NB4 (cell line): ENCODE measurements around the gene ABCC10.
"Not testable (repeated sequence)": the region's sequence is repeated elsewhere in the genome, so short reads cannot be mapped to it uniquely, and the experiment has no call there.

Experiments
- DNase-seq: peaks from one replicate; pipeline ENCODE4 v3.0.0; 2010; ENCODE audit warnings: low read depth
- H3K4me3 ChIP-seq: one replicate; pipeline ENCODE4 v1.5.1; 2011; ENCODE audit warnings: mild to moderate bottlenecking, low read depth, low read length, moderate library complexity
- CTCF ChIP-seq: IDR thresholded peaks from one replicate; pipeline ENCODE4 v1.5.1; 2012; ENCODE audit warnings: low read depth, low read length
- MAX ChIP-seq: IDR thresholded peaks from 2 replicates; pipeline ENCODE4 v1.6.1; 2011; ENCODE audit warnings: low read depth, low read length
- MYC ChIP-seq: IDR thresholded peaks from 2 replicates; pipeline ENCODE4 v1.6.1; 2011; ENCODE audit warnings: low read depth, low read length
- POLR2A ChIP-seq: IDR thresholded peaks from 2 replicates; pipeline ENCODE4 v1.6.1; 2011; ENCODE audit warnings: mild to moderate bottlenecking; ENCODE audit not compliant: insufficient read length; ENCODE audit errors: extremely low read depth

The ABCC10 gene

DNA sequence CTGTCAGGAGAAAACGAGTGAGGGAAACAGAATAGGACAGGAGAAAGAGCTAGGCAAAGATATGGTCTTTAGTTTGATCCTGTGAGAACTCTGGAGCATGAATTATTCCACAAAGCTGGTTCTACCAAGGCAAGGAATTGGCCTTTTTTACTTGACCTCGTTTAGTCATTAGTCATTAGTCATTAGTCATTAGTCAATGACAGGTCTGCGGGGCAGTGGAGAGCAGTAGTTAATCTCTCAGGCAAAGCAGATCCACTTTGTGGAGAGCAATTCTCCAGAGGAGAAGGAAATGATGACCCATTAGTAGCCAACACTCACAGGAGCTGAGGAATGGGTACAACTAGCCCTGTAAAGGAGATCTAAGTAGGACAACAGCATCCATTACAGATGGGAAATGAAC, 22.0 kb upstream of the ABCC10 start:
- H3K4me3 ChIP-seq: no peak overlapping the region
- no peak for DNase-seq
- TF ChIP-seq POLR2A: no peak
- no peak for TF ChIP-seq MYC

DNA sequence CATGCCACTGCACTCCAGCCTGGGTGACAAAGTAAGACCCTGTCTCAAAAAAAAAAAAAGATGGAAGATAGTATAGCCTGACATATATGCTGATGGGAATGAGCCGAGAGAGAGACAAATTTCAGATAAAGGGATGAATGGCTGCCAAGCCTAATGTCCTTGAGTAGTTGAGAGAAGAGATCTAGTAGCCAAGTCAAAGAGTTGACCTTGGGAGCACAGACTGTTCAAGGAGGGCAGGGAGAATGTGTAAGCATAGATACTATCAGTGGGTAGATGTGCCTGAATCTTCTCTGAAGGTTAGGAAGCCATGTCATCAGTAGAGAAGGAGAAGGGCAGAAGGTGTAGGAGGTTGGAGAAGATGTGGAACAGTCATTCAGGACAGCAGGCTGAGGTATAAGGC, 20.0 kb upstream of the ABCC10 start:
- TF ChIP-seq CTCF (no peak), MAX (no peak), POLR2A (no peak), MYC (no peak)
- H3K4me3 ChIP-seq: no peak overlapping the region
- no peak for DNase-seq

DNA sequence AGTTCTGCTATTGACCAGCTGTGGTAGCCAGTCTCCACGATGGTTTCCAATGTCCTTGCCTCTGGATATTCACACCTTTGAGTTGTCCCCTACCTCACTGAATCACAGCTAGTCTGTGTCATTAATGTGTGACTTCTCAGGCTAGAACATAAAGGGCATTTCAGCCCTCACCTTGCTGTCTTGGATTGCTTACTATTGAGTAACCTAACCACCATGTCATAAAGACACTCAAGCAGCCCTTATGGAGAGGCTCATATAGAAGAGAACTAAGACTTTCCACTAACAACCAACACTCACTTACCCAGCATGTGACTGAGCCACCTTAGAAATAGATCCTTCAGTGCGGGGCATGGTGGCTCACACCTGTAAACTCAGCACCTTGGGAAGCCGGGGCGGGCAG, 19.1 kb upstream of the ABCC10 start:
- no peak overlapping the region for H3K4me3 ChIP-seq
- TF ChIP-seq POLR2A: no peak
- TF ChIP-seq MYC: no peak
- no peak for TF ChIP-seq CTCF
- TF ChIP-seq MAX: no peak
- no peak for DNase-seq

- not testable (repeated sequence) for DNase-seq, H3K4me3 ChIP-seq
Observed at GRCh38 chr6:43410776-43411175, 16.6 kb upstream of the ABCC10 start.

DNA sequence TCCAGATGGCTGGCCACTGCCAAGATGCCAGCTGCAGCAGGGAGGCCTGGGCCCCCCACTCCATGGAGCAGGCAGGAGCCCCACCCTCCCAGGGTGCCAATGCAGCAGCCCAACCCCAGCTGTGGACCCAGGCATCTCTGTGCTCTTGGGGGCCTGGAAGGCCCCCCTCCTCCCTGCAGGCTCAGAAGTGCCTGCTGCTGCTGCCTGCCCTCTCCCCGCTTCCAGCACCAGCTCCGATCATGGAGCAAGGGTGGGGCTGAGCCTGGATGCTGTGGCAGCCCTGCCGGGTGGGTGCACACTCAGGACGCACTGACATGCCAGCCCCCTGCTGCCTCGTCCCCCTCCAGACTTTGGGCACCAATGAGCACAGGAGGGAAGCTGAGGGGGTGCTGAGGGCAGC, 14.8 kb upstream of the ABCC10 start:
- no peak for TF ChIP-seq MYC
- TF ChIP-seq MAX: no peak
- TF ChIP-seq CTCF: no peak
- no peak for TF ChIP-seq POLR2A
- no peak for DNase-seq
- no peak overlapping the region for H3K4me3 ChIP-seq

DNA sequence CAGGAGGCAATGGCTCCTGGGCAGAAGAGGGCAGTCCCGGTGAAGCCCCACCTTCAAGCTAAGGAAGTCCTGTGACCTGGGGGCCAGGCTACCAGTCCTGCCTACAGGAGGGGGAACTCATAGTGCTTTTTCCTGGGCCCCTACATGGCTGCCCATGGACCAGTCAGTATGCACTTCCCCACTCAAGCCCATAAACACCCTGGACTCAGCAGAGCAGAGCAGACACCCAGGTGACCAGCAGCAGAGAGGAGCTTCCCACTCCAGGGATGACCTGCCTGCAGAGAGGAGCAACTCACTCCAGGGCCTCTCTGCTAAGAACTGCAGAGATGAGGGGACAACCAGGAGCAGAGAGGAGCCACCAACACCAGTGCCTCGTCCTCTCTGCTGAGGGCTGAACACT, 14.3 kb upstream of the ABCC10 start:
- H3K4me3 ChIP-seq: no peak overlapping the region
- DNase-seq: no peak
- TF ChIP-seq MYC: no peak
- no peak for TF ChIP-seq MAX
- no peak for TF ChIP-seq CTCF
- no peak for TF ChIP-seq POLR2A

- H3K4me3 ChIP-seq, DNase-seq: not testable (repeated sequence)
Observed at GRCh38 chr6:43415275-43415674, 12.1 kb upstream of the ABCC10 start.

DNA sequence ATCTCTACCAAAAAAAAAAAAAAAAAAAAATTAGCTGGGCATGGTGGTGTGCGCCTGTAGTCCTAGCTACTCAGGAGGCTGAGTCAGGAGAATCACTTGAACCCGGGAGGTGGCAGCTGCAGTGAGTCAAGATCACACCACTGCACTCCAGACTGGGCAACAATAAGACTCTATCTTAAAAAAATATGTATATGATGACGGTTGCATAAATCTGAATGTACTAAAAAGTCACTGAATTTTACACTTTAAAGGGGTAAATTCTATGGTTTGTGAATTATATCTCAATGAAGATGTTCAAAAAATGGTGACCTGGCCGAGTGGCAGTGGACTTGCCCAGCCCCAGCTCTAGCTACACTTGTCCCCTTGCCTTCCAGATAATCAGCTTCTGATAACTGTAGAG, 10.4 kb upstream of the ABCC10 start:
- no peak overlapping the region for H3K4me3 ChIP-seq
- TF ChIP-seq MYC (no peak), POLR2A (no peak), CTCF (no peak), MAX (no peak)

More for the DNA sequence above, 10.4 kb upstream of the ABCC10 start:
- no peak for DNase-seq
